Measurements from ENCODE around the gene CHRNA9.

Gene CHRNA9

GRCh38 chr4:40357738-40358137 lies 22.6 kb downstream of the CHRNA9 start:
- no peak for DNase-seq (ENCODE audit: low read depth)
- H3K4me3 ChIP-seq (ENCODE audit: low read length): no peak overlapping the region
- TF ChIP-seq CTCF (conservative IDR thresholded peaks at IDR 0.05; ENCODE audit: low read length): no peak

- no peak for DNase-seq (ENCODE audit: low read depth)
- TF ChIP-seq CTCF (conservative IDR thresholded peaks at IDR 0.05; ENCODE audit: low read length): no peak
- no peak overlapping the region for H3K4me3 ChIP-seq (ENCODE audit: low read length)
These were observed 26.2 kb downstream of the CHRNA9 start for GRCh38 chr4:40361338-40361737.

DNA sequence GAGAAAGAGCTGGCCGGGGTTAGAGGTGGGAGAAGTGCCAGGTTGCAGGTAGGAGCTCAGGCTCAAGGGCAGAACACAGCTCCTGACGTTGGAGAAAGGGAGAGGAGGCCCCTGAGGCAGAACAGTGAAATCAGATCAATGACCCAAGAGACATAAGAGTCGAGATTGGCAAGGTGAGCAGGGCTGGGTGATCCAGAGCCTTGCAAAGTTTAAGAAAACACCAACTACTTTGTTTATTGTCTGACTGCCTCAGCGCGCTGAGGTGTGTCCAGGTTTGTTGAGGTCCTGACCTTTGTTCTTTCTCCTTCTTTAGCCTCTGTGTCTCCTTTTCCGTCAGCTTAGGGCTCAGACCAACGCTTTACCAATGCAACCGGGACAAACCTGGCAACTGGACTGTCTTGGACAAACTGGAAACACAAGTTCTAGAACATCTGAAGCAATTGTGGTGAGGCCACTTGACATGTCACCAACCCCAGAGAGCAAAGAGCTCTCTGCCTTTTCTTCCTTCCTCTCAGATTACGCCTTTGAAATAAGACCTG lies 28.3 kb downstream of the CHRNA9 start:
- H3K4me3 ChIP-seq (ENCODE audit: low read length): no peak overlapping the region
- DNase-seq (ENCODE audit: low read depth): no peak
- no peak for TF ChIP-seq CTCF (conservative IDR thresholded peaks at IDR 0.05; ENCODE audit: low read length)

DNA sequence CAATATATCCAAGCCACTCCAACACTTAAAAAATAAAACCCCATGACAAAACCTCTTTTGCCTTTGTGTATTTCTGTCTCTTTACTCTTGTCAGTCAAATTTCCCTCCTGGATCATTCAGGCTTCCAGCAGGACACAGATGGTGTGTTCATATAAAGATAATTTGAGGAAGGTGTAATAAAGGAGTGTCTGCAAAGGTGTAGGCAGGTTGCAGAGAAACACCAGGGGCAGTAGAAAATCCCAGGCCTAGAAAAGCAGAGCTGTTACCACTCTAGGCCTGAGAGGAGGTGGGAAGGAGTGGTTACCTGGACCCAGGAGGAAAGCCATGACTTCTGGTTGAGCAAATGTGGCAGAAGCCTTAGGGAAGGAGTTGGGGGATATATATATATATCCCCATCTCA lies 28.8 kb downstream of the CHRNA9 start:
- no peak overlapping the region for H3K4me3 ChIP-seq (ENCODE audit: low read length)
- no peak for TF ChIP-seq CTCF (conservative IDR thresholded peaks at IDR 0.05; ENCODE audit: low read length)
- no peak for DNase-seq (ENCODE audit: low read depth)

GRCh38 chr4:40365766-40366165 lies 30.6 kb downstream of the CHRNA9 start:
- TF ChIP-seq CTCF (conservative IDR thresholded peaks at IDR 0.05; ENCODE audit: low read length): no peak
- no peak for DNase-seq (ENCODE audit: low read depth)
- H3K4me3 ChIP-seq (ENCODE audit: low read length): no peak overlapping the region

GRCh38 chr4:40367451-40367850 lies 32.3 kb downstream of the CHRNA9 start:
- no peak for TF ChIP-seq CTCF (conservative IDR thresholded peaks at IDR 0.05; ENCODE audit: low read length)
- DNase-seq (ENCODE audit: low read depth): peak; percentile 60
- H3K4me3 ChIP-seq (ENCODE audit: low read length): no peak overlapping the region

DNA sequence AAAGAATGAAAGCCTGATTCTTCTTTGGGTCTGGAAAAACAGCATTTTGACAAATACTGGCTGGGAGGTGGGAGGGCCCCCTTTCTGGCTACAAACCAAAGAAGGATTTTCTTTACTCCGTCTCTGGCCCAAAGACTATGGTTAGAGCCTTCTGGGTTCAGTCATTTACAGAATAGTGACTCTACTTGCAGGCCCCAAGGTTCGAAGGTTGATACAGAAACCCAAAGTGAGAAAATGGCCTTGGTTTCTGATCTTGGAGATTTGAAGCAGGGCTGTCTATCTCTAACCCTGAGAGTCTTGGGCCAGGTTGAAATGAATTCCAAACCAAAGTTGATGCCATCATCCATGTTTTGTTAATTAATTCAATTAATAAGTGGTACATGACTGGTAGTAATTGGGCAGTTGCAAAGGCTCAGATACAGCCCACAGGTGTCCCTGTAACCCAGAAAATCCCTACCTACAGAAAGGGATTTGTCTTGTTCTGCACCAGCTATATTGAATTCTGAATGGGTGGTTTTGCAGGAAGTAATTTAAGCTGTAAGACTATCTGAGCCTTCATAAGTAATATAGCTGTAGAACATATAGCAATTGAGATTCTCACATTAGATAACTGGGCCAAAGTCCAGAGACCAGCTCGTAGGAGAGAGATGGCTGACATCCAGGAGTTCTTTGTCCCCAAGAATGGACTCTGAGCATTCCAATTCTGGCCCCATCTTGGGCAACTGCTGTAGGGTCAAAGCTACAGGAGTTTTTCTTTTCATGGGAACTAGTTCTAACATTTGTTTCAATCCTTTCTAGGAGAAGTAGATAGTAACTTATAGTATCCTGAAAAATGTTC lies 34.5 kb downstream of the CHRNA9 start:
- no peak for TF ChIP-seq CTCF (conservative IDR thresholded peaks at IDR 0.05; ENCODE audit: low read length)
- DNase-seq (ENCODE audit: low read depth): no peak
- H3K4me3 ChIP-seq (ENCODE audit: low read length): no peak overlapping the region
